ENCODE results near the gene SACS.
"Not testable (repeated sequence)": the region's sequence is repeated elsewhere in the genome, so short reads cannot be mapped to it uniquely, and the experiment has no call there.

The SACS gene

GRCh38 chr13:23443110-23443509 is 9.6 kb upstream of the SACS start:
- TF ChIP-seq CTCF (IDR thresholded peaks at IDR 0.05) = no peak
- Histone ChIP-seq H3K27ac (no peak overlapping the region), H3K4me1 (ENCODE audit: control insufficient read depth in 1 of 2, insufficient read depth in 1 of 2, low read depth in 1 of 2, low read length in 1 of 2) (no peaks in the 10 kb centered on the region), H3K27me3 (no peaks in the 10 kb centered on the region), H3K4me3 (ENCODE audit: low read depth in 1 of 2, low read length in 1 of 2) (no peak overlapping the region), H3K36me3 (no peaks in the 10 kb centered on the region), H3K9me3 (no peaks in the 10 kb centered on the region)

GRCh38 chr13:23440821-23441618 is 7.5 kb upstream of the SACS start:
- Histone ChIP-seq H3K36me3 (no peaks in the 10 kb centered on the region), H3K27me3 (no peaks in the 10 kb centered on the region), H3K9me3 (no peaks in the 10 kb centered on the region), H3K27ac (no peak overlapping the region), H3K4me3 (ENCODE audit: low read depth in 1 of 2, low read length in 1 of 2) (no peak overlapping the region), H3K4me1 (ENCODE audit: control insufficient read depth in 1 of 2, insufficient read depth in 1 of 2, low read depth in 1 of 2, low read length in 1 of 2) (no peaks in the 10 kb centered on the region)
- no peak for TF ChIP-seq CTCF (IDR thresholded peaks at IDR 0.05)

GRCh38 chr13:23440324-23440723 is 6.8 kb upstream of the SACS start:
- H3K27me3 ChIP-seq = not testable (repeated sequence)

GRCh38 chr13:23437916-23438315 is 4.4 kb upstream of the SACS start:
- H3K27ac ChIP-seq = no peak overlapping the region
- peaks cover 0 to 8% of the 10 kb centered on the region in 2 experiments for H3K4me1 ChIP-seq (ENCODE audit: control insufficient read depth in 1 of 2, insufficient read depth in 1 of 2, low read depth in 1 of 2, low read length in 1 of 2)
- H3K27me3 ChIP-seq = peaks cover 16% of the 10 kb centered on the region
- H3K36me3 ChIP-seq = no peaks in the 10 kb centered on the region
- H3K9me3 ChIP-seq = no peaks in the 10 kb centered on the region
- no peak overlapping the region for H3K4me3 ChIP-seq (ENCODE audit: low read depth in 1 of 2, low read length in 1 of 2)
- no peak for TF ChIP-seq CTCF (IDR thresholded peaks at IDR 0.05)

More at GRCh38 chr13:23440324-23440723, 6.8 kb upstream of the SACS start:
- H3K4me3 ChIP-seq (ENCODE audit: low read depth in 1 of 2, low read length in 1 of 2); H3K27ac ChIP-seq; H3K9me3 ChIP-seq; H3K4me1 ChIP-seq (ENCODE audit: control insufficient read depth in 1 of 2, insufficient read depth in 1 of 2, low read depth in 1 of 2, low read length in 1 of 2); H3K36me3 ChIP-seq: not testable (repeated sequence)

GRCh38 chr13:23436680-23437079 is 3.2 kb upstream of the SACS start:
- Histone ChIP-seq H3K4me3 (ENCODE audit: low read depth in 1 of 2, low read length in 1 of 2) (no peak overlapping the region), H3K9me3 (no peaks in the 10 kb centered on the region), H3K4me1 (ENCODE audit: control insufficient read depth in 1 of 2, insufficient read depth in 1 of 2, low read depth in 1 of 2, low read length in 1 of 2) (peaks cover 0 to 8% of the 10 kb centered on the region in 2 experiments), H3K36me3 (no peaks in the 10 kb centered on the region), H3K27me3 (peaks cover 28% of the 10 kb centered on the region), H3K27ac (no peak overlapping the region)
- TF ChIP-seq CTCF (IDR thresholded peaks at IDR 0.05) = no peak

- Histone ChIP-seq H3K36me3 (no peaks in the 10 kb centered on the region), H3K4me3 (ENCODE audit: low read depth in 1 of 2, low read length in 1 of 2) (no peak overlapping the region), H3K27ac (no peak overlapping the region), H3K4me1 (ENCODE audit: control insufficient read depth in 1 of 2, insufficient read depth in 1 of 2, low read depth in 1 of 2, low read length in 1 of 2) (peaks cover 0 to 8% of the 10 kb centered on the region in 2 experiments), H3K9me3 (no peaks in the 10 kb centered on the region), H3K27me3 (peaks cover 29% of the 10 kb centered on the region)
- TF ChIP-seq CTCF (IDR thresholded peaks at IDR 0.05) = no peak
Measured at GRCh38 chr13:23434491-23434890, 989 bp upstream of the SACS start.

All from neutrophil (primary cell).